ENCODE results near the gene SEMA7A. TPM values are rescaled to one million over a fixed set of nuclear protein-coding genes. Genes with fewer than 3 reads are reported as not detected.

SEMA7A gene
- total RNA-seq, 1 donor from 2014 or later: 0.51 TPM

- DNase-seq (ENCODE audit: low read depth in 2 of 2): no peak
Measured at GRCh38 chr15:74387141-74387541, 46.6 kb downstream of the SEMA7A start.

GRCh38 chr15:74386496-74387140 is 47.1 kb downstream of the SEMA7A start:
- no peak for DNase-seq (ENCODE audit: low read depth in 2 of 2)

- DNase-seq (ENCODE audit: low read depth in 2 of 2): peak in 1 of 2 donors; percentile 50
Measured at GRCh38 chr15:74385733-74386132, 48.0 kb downstream of the SEMA7A start.

- DNase-seq (ENCODE audit: low read depth in 2 of 2): peak in 1 of 2 donors; percentile 63
Measured at GRCh38 chr15:74384881-74385643, 48.7 kb downstream of the SEMA7A start.

GRCh38 chr15:74384566-74384880 is 49.2 kb downstream of the SEMA7A start:
- no peak for DNase-seq (ENCODE audit: low read depth in 2 of 2)

GRCh38 chr15:74383695-74384565 is 49.8 kb downstream of the SEMA7A start:
- DNase-seq (ENCODE audit: low read depth in 2 of 2): peak in 1 of 2 donors; percentile 32

GRCh38 chr15:74383286-74383685 is 50.5 kb downstream of the SEMA7A start:
- no peak for DNase-seq (ENCODE audit: low read depth in 2 of 2)

- DNase-seq (ENCODE audit: low read depth in 2 of 2): peak; percentile 53 to 77
Measured at GRCh38 chr15:74382004-74382816, 51.5 kb downstream of the SEMA7A start.

GRCh38 chr15:74381481-74381880 is 52.3 kb downstream of the SEMA7A start:
- DNase-seq (ENCODE audit: low read depth in 2 of 2): no peak

GRCh38 chr15:74381190-74381453 is 52.6 kb downstream of the SEMA7A start:
- DNase-seq (ENCODE audit: low read depth in 2 of 2): no peak

- DNase-seq (ENCODE audit: low read depth in 2 of 2): no peak
Measured at GRCh38 chr15:74380361-74381189, 53.2 kb downstream of the SEMA7A start.

GRCh38 chr15:74378848-74379247 is 54.9 kb downstream of the SEMA7A start:
- peak in 1 of 2 donors; percentile 32 for DNase-seq (ENCODE audit: low read depth in 2 of 2)

- no peak for DNase-seq (ENCODE audit: low read depth in 2 of 2)
Measured at GRCh38 chr15:74377831-74378766, 55.7 kb downstream of the SEMA7A start.

GRCh38 chr15:74376825-74377581 is 56.8 kb downstream of the SEMA7A start:
- DNase-seq (ENCODE audit: low read depth in 2 of 2): no peak

- DNase-seq (ENCODE audit: low read depth in 2 of 2): no peak
Measured at GRCh38 chr15:74376226-74376625, 57.5 kb downstream of the SEMA7A start.

GRCh38 chr15:74375303-74375693 is 58.5 kb downstream of the SEMA7A start:
- peak in 1 of 2 donors; percentile 79 for DNase-seq (ENCODE audit: low read depth in 2 of 2)

GRCh38 chr15:74374648-74375302 is 59.0 kb downstream of the SEMA7A start:
- no peak for DNase-seq (ENCODE audit: low read depth in 2 of 2)

All from dermis microvascular lymphatic vessel endothelial cell (primary cell).